OCI-LY3 (cell line): ENCODE data around the gene ABL1.

Experiments used
- CTCF ChIP-seq: fragments of 200-600, 300-600 bp; sonication (generic); IDR thresholded peaks from 2 replicates; pipeline ENCODE4 v1.5.1; 2014; ENCODE audit warnings: antibody characterized with exemption, low read length, low read depth
- EZH2phosphoT487 ChIP-seq: fragments of 200-600 bp; shearing (Covaris generic); IDR thresholded peaks from 2 replicates; pipeline ENCODE4 v1.6.1; 2018; ENCODE audit warnings: antibody characterized with exemption, mixed run types, low read depth

DNA sequence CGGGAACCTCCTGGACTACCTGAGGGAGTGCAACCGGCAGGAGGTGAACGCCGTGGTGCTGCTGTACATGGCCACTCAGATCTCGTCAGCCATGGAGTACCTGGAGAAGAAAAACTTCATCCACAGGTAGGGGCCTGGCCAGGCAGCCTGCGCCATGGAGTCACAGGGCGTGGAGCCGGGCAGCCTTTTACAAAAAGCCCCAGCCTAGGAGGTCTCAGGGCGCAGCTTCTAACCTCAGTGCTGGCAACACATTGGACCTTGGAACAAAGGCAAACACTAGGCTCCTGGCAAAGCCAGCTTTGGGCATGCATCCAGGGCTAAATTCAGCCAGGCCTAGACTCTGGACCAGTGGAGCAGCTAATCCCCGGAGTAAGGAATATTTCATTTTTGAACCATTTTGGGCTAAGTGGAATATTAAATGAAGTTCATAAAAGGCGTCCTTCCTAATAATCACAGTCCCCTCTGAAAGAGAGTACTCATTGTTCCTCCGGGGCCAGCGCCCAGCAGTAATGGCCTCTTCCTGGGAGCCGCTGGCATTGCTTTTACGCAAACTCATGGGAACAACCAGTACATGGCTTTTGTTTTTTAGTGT lies 38.0 kb downstream of the ABL1 start:
- no peak for TF ChIP-seq CTCF
- TF ChIP-seq EZH2phosphoT487 = no peak
